SHP77 (cell line): ENCODE results near the gene STAT5A.
"Not testable (repeated sequence)": the region's sequence is repeated elsewhere in the genome, so short reads cannot be mapped to it uniquely, and the experiment has no call there.

Source experiments
- DNase-seq, 2 experiments: peaks; one replicate each; lab custom pipeline; 2025; lab: John Stamatoyannopoulos, UW

The STAT5A gene

GRCh38 chr17:42287977-42288802 is at the start of gene STAT5A:
Gene STAT5A, plus strand, starts transcription at chr17:42288498. Its CDS starts 914 bp downstream, at chr17:42289412.
- DNase-seq, result peak in 1 of 2 experiments; percentile 60

DNA sequence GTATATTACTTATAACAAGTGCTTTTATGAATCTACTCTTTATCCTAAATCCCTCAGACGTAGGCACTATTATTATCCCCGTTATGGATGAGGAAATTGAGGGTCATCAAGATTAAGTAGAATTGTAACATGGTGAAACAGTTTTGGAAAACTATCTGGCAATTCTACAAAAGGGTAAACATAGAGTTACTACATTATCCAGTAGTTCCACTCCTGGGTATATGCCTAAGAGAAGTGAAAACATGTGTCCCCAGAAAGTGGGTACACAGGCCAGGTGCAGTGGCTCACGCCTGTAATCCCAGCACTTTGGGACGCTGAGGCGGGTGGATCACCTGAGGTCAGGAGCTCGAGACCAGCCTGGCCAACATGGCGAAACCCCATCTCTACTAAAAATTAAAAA is 48.7 kb upstream of the STAT5A start:
- not testable (repeated sequence) for DNase-seq

- DNase-seq, result no peak
Observed at GRCh38 chr17:42240201-42240600, 48.1 kb upstream of the STAT5A start.

DNA sequence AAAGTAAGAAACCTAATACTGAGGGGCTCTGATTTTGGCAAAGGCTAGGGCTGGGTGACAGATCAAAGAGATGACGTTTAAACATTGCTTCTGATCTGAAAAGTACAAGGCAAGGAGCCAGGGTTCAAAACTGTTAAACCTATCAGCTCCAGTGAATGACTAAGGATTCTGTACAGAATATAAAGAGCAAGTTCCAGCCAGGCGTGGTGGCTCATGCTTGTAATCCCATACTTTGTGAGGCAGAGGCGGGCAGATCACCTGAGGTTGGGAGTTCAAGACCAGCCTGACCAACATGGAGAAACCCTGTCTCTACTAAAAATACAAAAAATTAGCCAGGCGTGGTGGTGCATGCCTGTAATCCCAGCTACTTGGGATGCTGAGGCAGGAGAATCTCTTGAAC is 47.4 kb upstream of the STAT5A start:
- not testable (repeated sequence) for DNase-seq

- no peak for DNase-seq
Observed at GRCh38 chr17:42241871-42242270, 46.4 kb upstream of the STAT5A start.

- no peak for DNase-seq
Observed at GRCh38 chr17:42243493-42243982, 44.8 kb upstream of the STAT5A start.

GRCh38 chr17:42244116-42244515 is 44.2 kb upstream of the STAT5A start:
- not testable (repeated sequence) for DNase-seq

GRCh38 chr17:42245183-42245582 is 43.1 kb upstream of the STAT5A start:
- not testable (repeated sequence) for DNase-seq

- no peak for DNase-seq
Observed at GRCh38 chr17:42246515-42246914, 41.8 kb upstream of the STAT5A start.

DNA sequence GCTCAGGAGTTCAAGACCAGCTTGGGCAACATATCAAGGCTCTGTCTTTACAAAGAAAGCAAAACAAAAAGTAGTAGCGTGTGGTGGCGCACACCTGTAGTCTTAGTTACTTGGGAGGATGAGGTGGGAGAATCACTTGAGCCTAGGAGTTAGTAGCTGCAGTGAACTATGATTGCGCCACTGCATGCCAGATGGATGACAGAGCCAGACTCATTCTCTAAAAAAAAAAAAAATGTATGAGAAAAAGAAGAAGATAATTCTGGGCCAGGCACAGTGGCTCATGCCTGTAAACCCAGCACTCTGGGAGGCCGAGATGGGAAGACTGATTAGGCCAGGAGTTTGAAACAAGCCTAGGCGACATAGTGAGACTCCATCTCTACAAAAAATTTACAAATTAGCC is 40.6 kb upstream of the STAT5A start:
- DNase-seq, result no peak

GRCh38 chr17:42248351-42249179 is 39.7 kb upstream of the STAT5A start:
- DNase-seq, result peak; percentile 74 to 88

GRCh38 chr17:42249681-42250446 is 38.4 kb upstream of the STAT5A start:
- no peak for DNase-seq

DNA sequence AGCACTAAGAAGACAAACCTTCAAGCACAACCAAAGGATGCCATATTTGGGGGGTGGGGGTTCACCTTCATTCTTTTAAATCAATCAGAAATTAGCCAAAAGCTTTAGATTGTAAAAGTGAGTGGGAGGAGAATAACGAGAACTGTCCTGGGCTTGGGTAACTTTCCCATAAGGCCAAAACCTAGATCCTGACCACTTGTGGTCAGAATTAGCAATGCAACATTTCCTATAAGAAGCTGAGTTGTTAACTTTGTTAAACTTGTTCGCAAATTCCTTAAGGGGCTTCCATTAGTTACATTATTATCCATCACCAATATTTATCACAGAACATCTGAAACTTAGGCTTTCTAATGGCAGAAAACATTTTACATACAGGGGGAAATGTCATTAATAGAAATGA is 37.2 kb upstream of the STAT5A start:
- DNase-seq, result no peak

- DNase-seq, result no peak
Observed at GRCh38 chr17:42252597-42253550, 35.4 kb upstream of the STAT5A start.

DNA sequence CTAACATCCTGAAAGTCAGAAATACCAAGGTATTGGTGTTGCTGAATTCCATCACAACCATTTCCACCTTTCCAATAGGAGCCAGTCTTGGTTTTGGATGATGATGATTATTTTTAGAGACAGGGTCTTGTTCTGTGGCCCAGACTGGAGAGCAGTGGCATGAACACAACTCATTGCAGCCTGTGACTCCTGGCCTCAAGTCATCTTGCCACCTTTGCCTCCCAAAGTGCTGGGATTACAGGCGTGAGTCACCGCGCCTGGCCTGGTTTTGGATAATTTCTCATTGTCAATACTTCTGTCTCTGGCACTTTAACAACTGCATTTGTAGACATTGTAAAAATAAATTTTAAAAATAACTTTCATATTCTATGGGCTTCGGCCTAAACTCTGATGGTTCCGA is 34.7 kb upstream of the STAT5A start:
- no peak for DNase-seq

DNA sequence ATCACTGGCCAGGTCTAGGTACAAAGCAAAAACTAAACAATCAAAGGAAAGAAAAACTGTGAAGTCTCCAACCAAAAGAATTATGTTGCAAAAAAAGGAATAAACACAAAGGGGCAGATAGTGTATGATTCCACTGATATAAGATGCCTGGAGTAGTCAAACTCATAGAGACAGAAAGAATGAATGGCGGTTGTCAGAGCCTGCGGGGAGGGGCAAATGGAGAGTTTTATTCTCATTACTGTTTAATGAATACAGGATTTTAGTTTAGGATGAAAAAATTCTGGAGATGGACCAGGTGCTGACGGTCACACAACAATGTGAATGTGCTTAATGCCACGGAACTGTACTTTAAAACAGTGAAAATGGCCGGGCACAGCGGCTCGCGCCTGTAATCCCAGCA is 32.9 kb upstream of the STAT5A start:
- no peak for DNase-seq

DNA sequence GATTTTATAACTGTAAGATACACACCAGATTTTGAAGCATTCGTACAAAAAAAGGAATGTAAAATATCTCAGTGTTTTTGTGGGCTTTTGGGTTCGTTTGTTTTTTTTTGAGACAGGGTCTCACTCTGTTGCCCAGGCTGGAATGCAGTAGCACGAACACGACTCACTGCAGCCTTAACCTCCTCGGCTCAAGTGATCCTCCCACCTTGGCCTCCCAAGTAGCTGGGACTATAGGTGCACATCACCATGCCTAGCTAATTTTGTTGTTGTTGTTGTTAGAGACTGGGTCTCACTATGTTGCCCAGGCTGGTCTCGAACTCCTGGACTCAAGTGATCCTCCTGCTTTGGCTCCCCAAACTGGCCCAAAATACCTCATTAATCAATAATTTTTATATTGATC is 28.0 kb upstream of the STAT5A start:
- no peak for DNase-seq

DNA sequence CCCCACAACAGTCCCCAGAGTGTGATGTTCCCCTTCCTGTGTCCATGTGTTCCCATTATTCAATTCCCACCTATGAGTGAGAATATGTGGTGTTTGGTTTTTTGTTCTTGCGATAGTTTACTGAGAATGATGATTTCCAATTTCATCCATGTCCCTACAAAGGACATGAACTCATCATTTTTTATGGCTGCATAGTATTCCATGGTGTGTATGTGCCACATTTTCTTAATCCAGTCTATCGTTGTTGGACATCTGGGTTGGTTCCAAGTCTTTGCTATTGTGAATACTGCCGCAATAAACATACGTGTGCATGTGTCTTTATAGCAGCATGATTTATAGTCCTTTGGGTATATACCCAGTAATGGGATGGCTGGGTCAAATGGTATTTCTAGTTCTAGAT is 23.9 kb upstream of the STAT5A start:
- not testable (repeated sequence) for DNase-seq

GRCh38 chr17:42266462-42266861 is 21.8 kb upstream of the STAT5A start:
- no peak for DNase-seq

GRCh38 chr17:42266918-42267766 is 21.2 kb upstream of the STAT5A start:
- no peak for DNase-seq
